ENCODE results near the gene ATP8B1.

ATP8B1 gene

DNA sequence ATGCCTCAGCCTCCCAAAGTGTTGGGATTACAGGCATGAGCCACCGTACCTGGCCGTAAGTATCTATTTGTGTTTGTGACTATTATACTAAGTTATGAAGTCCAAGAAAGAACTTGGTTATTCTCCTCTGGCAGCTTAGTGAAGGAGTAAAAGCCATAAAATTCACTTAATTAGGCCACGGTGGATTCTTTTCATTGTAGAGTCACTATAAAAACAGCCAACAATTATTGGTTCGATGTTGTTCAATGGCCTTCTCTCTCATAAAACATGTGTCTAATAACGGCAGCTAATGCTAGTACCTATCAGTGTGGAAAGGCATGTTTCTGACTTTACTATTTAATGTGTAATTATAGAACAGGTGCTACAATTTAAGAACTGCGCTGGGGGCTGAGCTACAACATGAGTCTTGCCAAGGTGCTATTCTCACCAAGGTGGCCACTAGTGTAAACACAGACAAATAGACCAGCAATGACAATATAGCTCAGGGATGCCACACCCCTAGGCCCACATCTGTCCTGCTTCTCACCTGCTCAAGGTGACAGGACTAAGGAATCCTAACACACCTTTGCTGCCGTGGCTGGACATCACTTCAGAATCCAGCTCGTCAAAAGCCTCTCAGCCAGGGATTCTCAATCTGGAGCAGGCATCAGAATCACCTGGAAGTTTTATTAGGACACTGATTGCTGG lies 17.2 kb downstream of the ATP8B1 start:
- no peaks in the 10 kb centered on the region for H4K20me1 ChIP-seq (ENCODE audit: insufficient read depth, low read length, poor library complexity, severe bottlenecking)
- no peak overlapping the region for H3K4me3 ChIP-seq (ENCODE audit: low read length, poor library complexity, severe bottlenecking)
- TF ChIP-seq, protein P1, sequence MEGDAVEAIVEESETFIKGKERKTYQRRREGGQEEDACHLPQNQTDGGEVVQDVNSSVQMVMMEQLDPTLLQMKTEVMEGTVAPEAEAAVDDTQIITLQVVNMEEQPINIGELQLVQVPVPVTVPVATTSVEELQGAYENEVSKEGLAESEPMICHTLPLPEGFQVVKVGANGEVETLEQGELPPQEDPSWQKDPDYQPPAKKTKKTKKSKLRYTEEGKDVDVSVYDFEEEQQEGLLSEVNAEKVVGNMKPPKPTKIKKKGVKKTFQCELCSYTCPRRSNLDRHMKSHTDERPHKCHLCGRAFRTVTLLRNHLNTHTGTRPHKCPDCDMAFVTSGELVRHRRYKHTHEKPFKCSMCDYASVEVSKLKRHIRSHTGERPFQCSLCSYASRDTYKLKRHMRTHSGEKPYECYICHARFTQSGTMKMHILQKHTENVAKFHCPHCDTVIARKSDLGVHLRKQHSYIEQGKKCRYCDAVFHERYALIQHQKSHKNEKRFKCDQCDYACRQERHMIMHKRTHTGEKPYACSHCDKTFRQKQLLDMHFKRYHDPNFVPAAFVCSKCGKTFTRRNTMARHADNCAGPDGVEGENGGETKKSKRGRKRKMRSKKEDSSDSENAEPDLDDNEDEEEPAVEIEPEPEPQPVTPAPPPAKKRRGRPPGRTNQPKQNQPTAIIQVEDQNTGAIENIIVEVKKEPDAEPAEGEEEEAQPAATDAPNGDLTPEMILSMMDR (conservative IDR thresholded peaks at IDR 0.05; ENCODE audit: low read length) = no peak
- no peak for TF ChIP-seq EZH2phosphoT487 (IDR thresholded peaks at IDR 0.05; ENCODE audit: borderline replicate concordance)
- H3K9me2 ChIP-seq (replicated peaks; ENCODE audit: low read depth, low read length) = no peaks in the 10 kb centered on the region
- peaks cover 12% of the 10 kb centered on the region for H3K4me1 ChIP-seq (ENCODE audit: insufficient read depth, low read length, poor library complexity, severe bottlenecking)
- no peak overlapping the region for H3K4me2 ChIP-seq (ENCODE audit: low read depth, low read length, poor library complexity, severe bottlenecking)
- no peak overlapping the region for H2AFZ ChIP-seq (ENCODE audit: low read length)
- H3K36me3 ChIP-seq (ENCODE audit: insufficient read depth, low read length) = no peaks in the 10 kb centered on the region
- no peaks in the 10 kb centered on the region for H3F3A ChIP-seq (ENCODE audit: low read depth)
- no peak overlapping the region for H3K9ac ChIP-seq (ENCODE audit: low read depth, low read length, poor library complexity, severe bottlenecking)
- H3K27me3 ChIP-seq (ENCODE audit: insufficient read depth, low read length, poor library complexity, severe bottlenecking) = no peaks in the 10 kb centered on the region
- H3K9me3 ChIP-seq (ENCODE audit: insufficient read depth, low read depth, low read length) = no peaks in the 10 kb centered on the region
- no peaks in the 10 kb centered on the region for H3K79me2 ChIP-seq (ENCODE audit: insufficient read depth, low read length)

GRCh38 chr18:57784801-57785114 lies 18.4 kb downstream of the ATP8B1 start:
- Histone ChIP-seq H3K4me1 (ENCODE audit: insufficient read depth, low read length, poor library complexity, severe bottlenecking) (peaks cover 24% of the 10 kb centered on the region), H3K9me2 (replicated peaks; ENCODE audit: low read depth, low read length) (no peaks in the 10 kb centered on the region), H3K79me2 (ENCODE audit: insufficient read depth, low read length) (no peaks in the 10 kb centered on the region), H3K9me3 (ENCODE audit: insufficient read depth, low read depth, low read length) (no peaks in the 10 kb centered on the region), H2AFZ (ENCODE audit: low read length) (no peak overlapping the region), H3K4me3 (ENCODE audit: low read length, poor library complexity, severe bottlenecking) (no peak overlapping the region), H3F3A (ENCODE audit: low read depth) (no peaks in the 10 kb centered on the region), H3K9ac (ENCODE audit: low read depth, low read length, poor library complexity, severe bottlenecking) (no peak overlapping the region), H3K36me3 (ENCODE audit: insufficient read depth, low read length) (no peaks in the 10 kb centered on the region), H4K20me1 (ENCODE audit: insufficient read depth, low read length, poor library complexity, severe bottlenecking) (no peaks in the 10 kb centered on the region), H3K27me3 (ENCODE audit: insufficient read depth, low read length, poor library complexity, severe bottlenecking) (no peaks in the 10 kb centered on the region), H3K4me2 (ENCODE audit: low read depth, low read length, poor library complexity, severe bottlenecking) (no peak overlapping the region)
- TF ChIP-seq, protein P1 (conservative IDR thresholded peaks at IDR 0.05; ENCODE audit: low read length) = no peak
- TF ChIP-seq EZH2phosphoT487 (IDR thresholded peaks at IDR 0.05; ENCODE audit: borderline replicate concordance) = no peak

DNA sequence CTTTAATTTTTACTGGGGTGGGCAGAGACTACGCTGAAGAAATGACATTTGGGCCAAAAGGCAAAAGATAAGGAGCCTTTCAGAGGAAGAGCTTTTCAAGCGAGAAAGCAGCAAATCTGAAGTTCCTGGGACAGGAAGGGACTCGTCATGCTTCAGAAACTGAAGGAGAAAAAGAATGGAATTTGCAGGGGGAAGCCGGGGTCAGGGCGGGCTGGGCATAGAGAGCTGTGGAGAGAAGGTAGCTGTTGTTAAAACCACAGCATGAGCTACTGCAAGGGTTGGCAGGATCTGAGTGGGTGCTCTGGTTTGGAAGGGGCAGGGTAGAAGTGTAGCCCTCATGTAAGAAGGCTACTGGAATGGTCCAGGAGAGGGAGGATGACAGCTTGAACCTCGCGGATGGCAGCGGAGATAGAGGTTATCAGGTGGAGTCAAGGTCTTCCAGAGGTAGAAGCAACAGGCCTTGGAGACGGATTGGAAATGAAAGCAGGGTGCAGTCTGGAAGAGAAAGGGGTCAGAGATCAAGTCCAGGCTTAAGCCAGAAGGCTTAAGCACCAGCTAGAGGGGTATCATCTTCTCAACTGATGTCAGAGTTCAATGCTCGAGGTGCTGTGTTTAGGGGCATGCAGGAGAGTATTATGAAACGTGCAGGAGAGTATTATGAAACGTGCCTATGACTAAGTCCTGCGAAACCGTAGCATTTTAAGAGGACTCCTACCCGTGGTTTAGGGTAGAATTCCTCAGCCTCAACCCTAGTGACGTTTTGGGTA lies 18.9 kb downstream of the ATP8B1 start:
- no peaks in the 10 kb centered on the region for H3K9me2 ChIP-seq (replicated peaks; ENCODE audit: low read depth, low read length)

More for the DNA sequence above, 18.9 kb downstream of the ATP8B1 start:
- no peak overlapping the region for H3K4me3 ChIP-seq (ENCODE audit: low read length, poor library complexity, severe bottlenecking)
- no peaks in the 10 kb centered on the region for H3K36me3 ChIP-seq (ENCODE audit: insufficient read depth, low read length)
- no peaks in the 10 kb centered on the region for H3F3A ChIP-seq (ENCODE audit: low read depth)
- peaks cover 24% of the 10 kb centered on the region for H3K4me1 ChIP-seq (ENCODE audit: insufficient read depth, low read length, poor library complexity, severe bottlenecking)
- no peak overlapping the region for H3K4me2 ChIP-seq (ENCODE audit: low read depth, low read length, poor library complexity, severe bottlenecking)
- H2AFZ ChIP-seq (ENCODE audit: low read length) = no peak overlapping the region
- no peaks in the 10 kb centered on the region for H4K20me1 ChIP-seq (ENCODE audit: insufficient read depth, low read length, poor library complexity, severe bottlenecking)
- no peak overlapping the region for H3K9ac ChIP-seq (ENCODE audit: low read depth, low read length, poor library complexity, severe bottlenecking)
- no peaks in the 10 kb centered on the region for H3K27me3 ChIP-seq (ENCODE audit: insufficient read depth, low read length, poor library complexity, severe bottlenecking)
- no peak for TF ChIP-seq EZH2phosphoT487 (IDR thresholded peaks at IDR 0.05; ENCODE audit: borderline replicate concordance)
- TF ChIP-seq, protein P1 (conservative IDR thresholded peaks at IDR 0.05; ENCODE audit: low read length) = no peak
- no peaks in the 10 kb centered on the region for H3K79me2 ChIP-seq (ENCODE audit: insufficient read depth, low read length)
- H3K9me3 ChIP-seq (ENCODE audit: insufficient read depth, low read depth, low read length) = no peaks in the 10 kb centered on the region

Data from Loucy (cell line).